Measurements from ENCODE around the gene NFIA. TPM values are rescaled to one million over a fixed set of nuclear protein-coding genes. Genes with fewer than 3 reads are reported as not detected.
A peak's percentile ranks its signal among the peaks of the same experiment; 100 is the strongest.

Gene NFIA
- total and polyA plus RNA-seq, 7 donors = 4.0 to 42.7 (median 30.6) TPM

DNA sequence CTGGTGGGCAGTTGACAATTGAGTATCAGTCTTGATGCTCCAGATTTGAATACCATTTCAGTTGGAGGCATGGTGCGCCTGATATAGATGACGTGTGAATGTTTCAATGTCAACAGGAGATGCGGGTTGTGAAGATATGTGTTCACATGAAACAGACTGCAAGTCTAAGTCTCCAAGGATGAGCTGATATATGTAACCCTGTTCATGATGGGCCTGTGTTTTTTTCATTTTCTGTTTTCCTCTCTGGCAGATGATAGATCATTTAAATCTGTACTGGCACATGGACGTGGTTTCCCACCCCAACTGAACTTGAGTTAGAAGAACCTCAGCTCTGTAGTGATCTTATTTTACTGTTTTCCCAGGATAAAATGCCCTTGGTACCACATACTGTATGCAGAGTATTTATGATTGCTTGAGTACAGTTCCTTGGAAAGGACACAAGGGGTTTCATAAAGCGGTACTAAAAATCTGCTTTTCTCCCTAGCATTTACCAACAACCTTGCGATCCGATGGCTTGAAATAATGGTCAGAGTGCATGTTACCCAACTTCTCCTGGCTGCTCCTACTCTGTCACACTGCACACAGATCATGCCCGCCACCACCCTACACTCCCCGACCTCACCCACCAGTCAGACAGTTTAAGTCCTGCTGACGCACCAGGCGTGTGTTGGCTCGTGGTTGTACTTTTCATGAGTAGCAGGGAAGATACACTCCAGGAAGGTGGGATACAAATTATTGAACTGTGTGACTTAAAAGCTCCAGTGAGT lies 131.1 kb downstream of the NFIA start:
- ATAC-seq (no peak), DNase-seq (no peak)
- intact Hi-C loops (cut with DNase I) = no loop called here
- H3K4me3 ChIP-seq = no peak overlapping the region
- no peaks in the 10 kb centered on the region for H3K9me3 ChIP-seq
- TF ChIP-seq, protein P1, sequence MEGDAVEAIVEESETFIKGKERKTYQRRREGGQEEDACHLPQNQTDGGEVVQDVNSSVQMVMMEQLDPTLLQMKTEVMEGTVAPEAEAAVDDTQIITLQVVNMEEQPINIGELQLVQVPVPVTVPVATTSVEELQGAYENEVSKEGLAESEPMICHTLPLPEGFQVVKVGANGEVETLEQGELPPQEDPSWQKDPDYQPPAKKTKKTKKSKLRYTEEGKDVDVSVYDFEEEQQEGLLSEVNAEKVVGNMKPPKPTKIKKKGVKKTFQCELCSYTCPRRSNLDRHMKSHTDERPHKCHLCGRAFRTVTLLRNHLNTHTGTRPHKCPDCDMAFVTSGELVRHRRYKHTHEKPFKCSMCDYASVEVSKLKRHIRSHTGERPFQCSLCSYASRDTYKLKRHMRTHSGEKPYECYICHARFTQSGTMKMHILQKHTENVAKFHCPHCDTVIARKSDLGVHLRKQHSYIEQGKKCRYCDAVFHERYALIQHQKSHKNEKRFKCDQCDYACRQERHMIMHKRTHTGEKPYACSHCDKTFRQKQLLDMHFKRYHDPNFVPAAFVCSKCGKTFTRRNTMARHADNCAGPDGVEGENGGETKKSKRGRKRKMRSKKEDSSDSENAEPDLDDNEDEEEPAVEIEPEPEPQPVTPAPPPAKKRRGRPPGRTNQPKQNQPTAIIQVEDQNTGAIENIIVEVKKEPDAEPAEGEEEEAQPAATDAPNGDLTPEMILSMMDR (IDR thresholded peaks at IDR 0.05) = no peak
- H3K27ac ChIP-seq = no peak overlapping the region
- H3K4me1 ChIP-seq = peaks cover 44% of the 10 kb centered on the region
- H3K27me3 ChIP-seq (ENCODE audit: insufficient read depth in 3 of 3, low read length in 2 of 3) = no peaks in the 10 kb centered on the region
- H3K36me3 ChIP-seq (ENCODE audit: insufficient read depth in 1 of 2, low read depth in 1 of 2) = no peaks in the 10 kb centered on the region
- 95 to 96% (median 96%) methylated on average over 12 of the region's 12 CpGs for WGBS, 3 donors

DNA sequence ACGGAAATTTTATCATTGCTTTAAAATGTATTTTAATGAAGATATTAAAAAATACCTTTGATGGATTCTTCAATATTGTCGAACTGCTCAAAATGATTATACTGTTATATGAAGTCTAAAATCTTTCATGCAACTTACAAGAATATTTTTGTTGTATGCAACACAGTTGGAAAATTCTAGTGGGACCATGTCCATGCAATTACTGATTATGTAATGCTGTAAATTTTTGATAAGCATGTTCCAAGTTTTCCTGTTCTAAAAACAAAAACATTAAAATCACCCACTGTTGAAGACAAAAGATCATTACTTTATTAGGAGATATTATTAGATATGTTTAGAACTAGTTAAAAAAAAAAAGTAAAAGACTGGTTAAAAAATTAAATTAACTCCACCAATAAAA lies 132.8 kb downstream of the NFIA start:
- H3K4me1 ChIP-seq = peaks cover 36% of the 10 kb centered on the region
- no peaks in the 10 kb centered on the region for H3K9me3 ChIP-seq
- H3K4me3 ChIP-seq = no peak overlapping the region
- no peaks in the 10 kb centered on the region for H3K36me3 ChIP-seq (ENCODE audit: insufficient read depth in 1 of 2, low read depth in 1 of 2)
- TF ChIP-seq, protein P1 (IDR thresholded peaks at IDR 0.05) = no peak
- DNase-seq = no peak
- no peak overlapping the region for H3K27ac ChIP-seq
- H3K27me3 ChIP-seq (ENCODE audit: insufficient read depth in 3 of 3, low read length in 2 of 3) = no peaks in the 10 kb centered on the region
- intact Hi-C loops (cut with DNase I) = no loop called here
- no peak for ATAC-seq
- 84 to 89% (median 86%) methylated on average over 2 of the region's 2 CpGs for WGBS, 3 donors

DNA sequence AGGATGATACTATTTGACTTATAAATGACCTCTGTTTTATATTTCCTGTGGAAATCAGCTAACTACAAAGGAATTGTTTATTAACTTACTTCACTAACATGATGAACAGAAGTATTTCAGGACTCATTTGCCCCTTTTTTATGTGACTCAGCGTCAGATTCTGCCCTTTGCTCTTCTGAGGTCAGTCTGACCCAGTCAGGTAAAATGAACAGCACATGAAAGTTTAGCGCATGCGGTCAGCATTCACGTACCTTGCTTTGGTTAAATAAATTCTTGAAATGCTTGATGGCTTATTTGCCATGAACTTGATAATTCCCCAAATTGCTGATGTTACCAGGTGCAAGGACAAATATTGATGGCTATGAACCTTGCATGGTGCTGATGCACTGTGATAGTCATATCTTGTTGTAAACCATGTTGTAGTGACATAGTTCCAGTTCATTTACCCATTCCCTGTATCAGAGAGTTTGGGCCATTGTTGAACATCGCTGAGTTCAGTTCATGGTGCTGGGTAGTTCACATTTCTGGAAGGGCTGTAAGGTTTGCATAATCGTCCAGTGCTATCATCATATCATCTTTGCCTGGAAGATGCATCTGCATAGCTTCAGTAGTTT lies 133.4 kb downstream of the NFIA start:
- 47 to 82% (median 66%) methylated on average over 6 of the region's 6 CpGs for WGBS, 3 donors
- TF ChIP-seq, protein P1 (IDR thresholded peaks at IDR 0.05) = no peak
- Histone ChIP-seq H3K36me3 (ENCODE audit: insufficient read depth in 1 of 2, low read depth in 1 of 2) (no peaks in the 10 kb centered on the region), H3K27me3 (ENCODE audit: insufficient read depth in 3 of 3, low read length in 2 of 3) (no peaks in the 10 kb centered on the region), H3K9me3 (no peaks in the 10 kb centered on the region), H3K4me1 (peaks cover 30% of the 10 kb centered on the region), H3K4me3 (no peak overlapping the region), H3K27ac (peak overlapping the region; percentile 15)
- no peak for DNase-seq
- ATAC-seq = peak in 2 of 4 donors; percentile 20 to 46
- intact Hi-C loops (cut with DNase I) = no loop called here

DNA sequence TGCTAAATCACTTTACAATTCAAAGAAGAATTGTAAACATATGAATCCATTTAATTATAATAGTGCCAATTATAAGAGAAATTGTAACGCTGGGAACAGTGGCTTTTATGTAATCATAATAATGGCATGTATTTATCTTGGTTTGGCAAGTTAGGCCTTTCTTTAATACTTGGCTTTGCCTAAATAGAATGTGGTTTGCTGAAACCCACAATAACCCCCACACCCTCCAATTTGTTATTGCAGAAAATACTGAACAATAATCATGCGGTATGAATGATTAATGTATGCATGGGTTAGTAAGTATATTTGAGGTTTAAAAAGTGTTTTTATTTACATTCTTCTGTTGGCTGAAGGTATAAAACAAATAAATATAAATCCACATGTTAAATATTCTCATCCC lies 138.2 kb downstream of the NFIA start:
- H3K27ac ChIP-seq = no peak overlapping the region
- no peak for ATAC-seq
- TF ChIP-seq, protein P1 (IDR thresholded peaks at IDR 0.05) = no peak

More for the DNA sequence above, 138.2 kb downstream of the NFIA start:
- Histone ChIP-seq H3K4me3 (no peak overlapping the region), H3K4me1 (peaks cover 29% of the 10 kb centered on the region), H3K9me3 (no peaks in the 10 kb centered on the region), H3K36me3 (ENCODE audit: insufficient read depth in 1 of 2, low read depth in 1 of 2) (no peaks in the 10 kb centered on the region), H3K27me3 (ENCODE audit: insufficient read depth in 3 of 3, low read length in 2 of 3) (no peaks in the 10 kb centered on the region)
- 85 to 90% (median 86%) methylated on average over 2 of the region's 2 CpGs for WGBS, 3 donors
- intact Hi-C loops (cut with DNase I) = loop anchor here in 1 of 2 donors (5.0 kb wide), 1 partner anchor 33 kb away; no protein-coding TSS in a partner anchor
- no peak for DNase-seq

Data from psoas muscle (tissue), 8 donors.